ENCODE data around the gene UBR2.

GRCh38 chr6:42694586-42694985 lies 130.8 kb downstream of the UBR2 start:
- TF ChIP-seq PTBP1 (IDR thresholded peaks at IDR 0.05; ENCODE audit: low read depth, low read length, poor library complexity, severe bottlenecking) (no peak), ZEB1 (IDR thresholded peaks at IDR 0.05; ENCODE audit: insufficient replicate concordance, low read depth) (no peak), BRF2 (CRISPR knock-in tag; IDR thresholded peaks at IDR 0.05) (no peak), CBX5 (CRISPR knock-in tag; IDR thresholded peaks at IDR 0.05; ENCODE audit: borderline replicate concordance) (no peak), IRF2 (CRISPR knock-in tag; IDR thresholded peaks at IDR 0.05) (no peak)
